ENCODE measurements around the gene NEUROD4.

- no peak for TF ChIP-seq GATA2 (IDR thresholded peaks at IDR 0.05; ENCODE audit: low read depth, low read length)
- no peak for TF ChIP-seq GATA3 (IDR thresholded peaks at IDR 0.05; ENCODE audit: low read depth, low read length)
Measured at GRCh38 chr12:55049676-55050075, 29.9 kb downstream of the NEUROD4 start.
